A673 (cell line): ENCODE results near the gene TTC39B. TPM values are rescaled to one million over a fixed set of nuclear protein-coding genes. Genes with fewer than 3 reads are reported as not detected.

ENCODE experiments used
- BruUV-seq: library from RNA; stranded (reverse); fragments of 400-500 nt; replicated peaks from 2 replicates; lab custom pipeline; 2021; lab: Mats Ljungman, UMichigan
- CTCF ChIA-PET: fragments of 300-600 bp; sonication (Branson Sonifier 250); formaldehyde crosslinking; loops from one replicate; lab custom pipeline; 2022; ENCODE audit warnings: antibody characterized with exemption; lab: Charles Lee
- POLR2A ChIA-PET: fragments of 300-600 bp; sonication (Branson Sonifier 250); formaldehyde crosslinking; loops from one replicate; lab custom pipeline; 2022; ENCODE audit warnings: antibody characterized with exemption; ENCODE audit not compliant: low non-redundant PET; lab: Charles Lee
- DNase-seq: peaks from one replicate; pipeline ENCODE4 v3.0.0-alpha.2; 2015; ENCODE audit warnings: low spot score
- H3K27ac ChIP-seq: fragments of 200-600 bp; sonication (generic); 2 replicates; pipeline ENCODE4 v1.5.1; 2016; ENCODE audit warnings: mixed run types, low read depth, mild to moderate bottlenecking, mixed read lengths, antibody characterized with exemption, low read length; ENCODE audit not compliant: poor library complexity, severe bottlenecking
- H3K27me3 ChIP-seq: fragments of 200-600 bp; sonication (generic); replicated peaks from 2 replicates; pipeline ENCODE4 v1.6.1; 2017; ENCODE audit warnings: mixed run types, low read depth, mild to moderate bottlenecking, mixed read lengths, antibody characterized with exemption, low read length; ENCODE audit not compliant: insufficient read depth, poor library complexity
- H3K36me3 ChIP-seq: fragments of 200-600 bp; sonication (generic); 2 replicates; pipeline ENCODE4 v1.6.1; 2016; ENCODE audit warnings: mixed run types, mild to moderate bottlenecking, mixed read lengths, antibody characterized with exemption, low read length; ENCODE audit not compliant: insufficient read depth, poor library complexity, severe bottlenecking
- H3K4me1 ChIP-seq: fragments of 200-600 bp; sonication (generic); 2 replicates; pipeline ENCODE4 v1.6.1; 2017; ENCODE audit warnings: mixed run types, mild to moderate bottlenecking, mixed read lengths, antibody characterized with exemption, low read length; ENCODE audit not compliant: insufficient read depth, poor library complexity, severe bottlenecking
- H3K4me3 ChIP-seq: fragments of 200-600 bp; sonication (generic); 2 replicates; pipeline ENCODE4 v1.5.1; 2016; ENCODE audit warnings: low read depth, mixed run types, mild to moderate bottlenecking, mixed read lengths, low read length; ENCODE audit not compliant: poor library complexity, severe bottlenecking
- H3K9me3 ChIP-seq: fragments of 200-600 bp; sonication (generic); 2 replicates; pipeline ENCODE4 v1.6.1; 2016; ENCODE audit warnings: mixed run types, low read depth, mild to moderate bottlenecking, mixed read lengths, antibody characterized with exemption, low read length; ENCODE audit not compliant: poor library complexity, severe bottlenecking
- CTCF ChIP-seq: fragments of 300-800, 200-600 bp; sonication (generic); conservative IDR thresholded peaks from 2 replicates; pipeline ENCODE4 v1.5.1; 2017; ENCODE audit warnings: low read depth, mild to moderate bottlenecking, antibody characterized with exemption, low read length, moderate library complexity, mixed read lengths
- EZH2 ChIP-seq: fragments of 200-600 bp; sonication (generic); IDR thresholded peaks from 2 replicates; pipeline ENCODE4 v1.6.1; 2017; ENCODE audit warnings: borderline replicate concordance, low read depth, mild to moderate bottlenecking, mixed read lengths, antibody characterized with exemption, low read length; ENCODE audit not compliant: poor library complexity, severe bottlenecking
- intact Hi-C: fragments of 100-400 bp; cut with micrococcal nuclease; formaldehyde crosslinking; loops from one replicate; pipeline ENCODE4 v1.10.0; 2022; ENCODE audit not compliant: unreplicated experiment
- total RNA-seq: library from RNA; stranded (reverse); gene quantifications from 2 replicates; pipeline ENCODE4 v1.2.3, GENCODE V29; 2021

Gene TTC39B
- total RNA-seq, 1 experiment from 2014 or later = 0.52 TPM

GRCh38 chr9:15146268-15146700 is 160.7 kb downstream of the TTC39B start:
- intact Hi-C loops = no loop called here
- Histone ChIP-seq H3K4me3 (no peak overlapping the region), H3K36me3 (no peaks in the 10 kb centered on the region), H3K9me3 (no peaks in the 10 kb centered on the region), H3K4me1 (peaks cover 11% of the 10 kb centered on the region), H3K27ac (no peak overlapping the region), H3K27me3 (no peaks in the 10 kb centered on the region)
- TF ChIP-seq EZH2 (no peak), CTCF (no peak)
- BruUV-seq = no TSS peak
- CTCF ChIA-PET = no interaction called here
- POLR2A ChIA-PET = no interaction called here
- peak; percentile 6 for DNase-seq

- no peak overlapping the region for H3K4me3 ChIP-seq
- no peaks in the 10 kb centered on the region for H3K9me3 ChIP-seq
- TF ChIP-seq EZH2 (no peak), CTCF (no peak)
- H3K4me1 ChIP-seq = peaks cover 11% of the 10 kb centered on the region
- intact Hi-C loops = no loop called here
- peak; percentile 58 for DNase-seq
- no peaks in the 10 kb centered on the region for H3K27me3 ChIP-seq
- CTCF ChIA-PET = no interaction called here
- H3K27ac ChIP-seq = no peak overlapping the region
- POLR2A ChIA-PET = interaction anchor here (0.6 kb wide), 1 partner anchor 13 kb away, joined by 6 read pairs; no protein-coding TSS in a partner anchor
- H3K36me3 ChIP-seq = no peaks in the 10 kb centered on the region
- BruUV-seq = no TSS peak
These were observed 162.4 kb downstream of the TTC39B start for GRCh38 chr9:15144622-15145061.

GRCh38 chr9:15142878-15143534 is 164.0 kb downstream of the TTC39B start:
- ChIA-PET CTCF (no interaction called here), POLR2A (no interaction called here)
- TF ChIP-seq CTCF (peak; percentile 65), EZH2 (no peak)
- DNase-seq = peak; percentile 63
- intact Hi-C loops = no loop called here
- Histone ChIP-seq H3K9me3 (no peaks in the 10 kb centered on the region), H3K4me3 (no peak overlapping the region), H3K4me1 (peaks cover 11% of the 10 kb centered on the region), H3K36me3 (no peaks in the 10 kb centered on the region), H3K27me3 (no peaks in the 10 kb centered on the region), H3K27ac (no peak overlapping the region)
- no TSS peak for BruUV-seq
